ENCODE measurements around the gene DNAJA3. TPM values are rescaled to one million over a fixed set of nuclear protein-coding genes. Genes with fewer than 3 reads are reported as not detected.

DNAJA3 gene
- total RNA-seq, 6 experiments from 2014 or later, result 36.4 to 110 (median 49.0) TPM

- WGBS (ENCODE audit: insufficient coverage, low coverage, low lambda C conversion rate, missing lambda C conversion rate), result 82% methylated on average over 6 of the region's 9 CpGs
Observed at GRCh38 chr16:4431023-4431422, 5.4 kb downstream of the DNAJA3 start.

GRCh38 chr16:4433228-4433627 lies 7.6 kb downstream of the DNAJA3 start:
- H3K27ac ChIP-seq, result no peak overlapping the region
- H3K36me3 ChIP-seq, result peaks cover 8 to 42% (median 22%) of the 10 kb centered on the region in 4 donors
- H3K27me3 ChIP-seq, result no peaks in the 10 kb centered on the region
- H3K4me3 ChIP-seq, result no peak overlapping the region
- ATAC-seq (no peak), DNase-seq (no peak)
- TF ChIP-seq POLR2A (IDR thresholded peaks at IDR 0.05), result no peak
- TF ChIP-seq CTCF (IDR thresholded peaks at IDR 0.05), result no peak
- WGBS (ENCODE audit: insufficient coverage, low coverage, low lambda C conversion rate, missing lambda C conversion rate), result 86% methylated on average over 4 of the region's 4 CpGs
- intact Hi-C loops (cut with DNase I), result no loop called here
- no peaks in the 10 kb centered on the region for H3K9me3 ChIP-seq
- no peaks in the 10 kb centered on the region for H3K4me1 ChIP-seq

More at GRCh38 chr16:4431023-4431422, 5.4 kb downstream of the DNAJA3 start:
- TF ChIP-seq POLR2A (IDR thresholded peaks at IDR 0.05), result no peak
- no peak for TF ChIP-seq CTCF (IDR thresholded peaks at IDR 0.05)
- DNase-seq (no peak), ATAC-seq (no peak)
- Histone ChIP-seq H3K4me1 (peaks cover 0 to 13% (median 7%) of the 10 kb centered on the region in 4 donors), H3K9me3 (no peaks in the 10 kb centered on the region), H3K27ac (no peak overlapping the region), H3K4me3 (no peak overlapping the region), H3K27me3 (no peaks in the 10 kb centered on the region), H3K36me3 (peaks cover 0 to 21% (median 7%) of the 10 kb centered on the region in 4 donors)
- intact Hi-C loops (cut with DNase I), result no loop called here

DNA sequence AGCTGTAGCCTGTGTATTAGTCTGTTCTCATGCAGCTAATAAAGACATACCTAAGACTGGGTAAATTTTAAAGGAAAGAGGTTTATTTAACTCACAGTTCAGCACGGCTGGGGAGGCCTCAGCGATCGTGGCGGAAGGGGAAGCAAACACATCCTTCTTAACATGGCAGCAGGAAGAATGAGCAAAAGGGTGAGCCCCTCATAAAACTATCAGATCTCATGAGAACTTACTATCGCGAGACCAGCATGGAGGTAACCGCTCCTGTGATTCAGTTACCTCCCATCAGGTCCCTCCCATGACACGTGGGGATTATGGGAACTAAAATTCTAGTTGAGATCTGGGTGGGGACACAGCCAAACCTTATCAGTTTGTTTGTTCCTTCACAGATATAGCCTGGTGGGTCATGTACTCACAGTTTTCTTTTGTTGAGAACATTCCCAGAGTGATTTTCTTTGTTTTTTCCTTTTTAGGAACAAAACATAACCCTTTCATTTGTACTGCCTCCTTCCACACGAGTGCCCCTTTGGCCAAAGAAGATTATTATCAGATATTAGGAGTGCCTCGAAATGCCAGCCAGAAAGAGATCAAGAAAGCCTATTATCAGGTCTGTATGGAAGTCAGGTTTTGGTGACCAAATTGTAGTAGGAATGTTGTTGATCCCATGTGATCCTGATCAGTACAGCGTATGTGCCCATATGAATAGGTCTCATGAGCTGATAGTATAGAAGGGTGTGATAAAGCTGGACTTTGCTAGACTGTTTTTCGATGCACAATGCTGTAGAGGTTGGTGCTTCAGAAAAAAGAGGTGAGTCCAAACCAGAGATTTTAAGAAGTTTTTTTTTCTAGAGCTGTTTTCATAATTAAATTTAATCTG lies 8.5 kb downstream of the DNAJA3 start:
- TF ChIP-seq CTCF (IDR thresholded peaks at IDR 0.05) (no peak), POLR2A (IDR thresholded peaks at IDR 0.05) (no peak)
- no peaks in the 10 kb centered on the region for H3K27me3 ChIP-seq
- intact Hi-C loops (cut with DNase I), result no loop called here
- H3K36me3 ChIP-seq, result peaks cover 8 to 51% (median 26%) of the 10 kb centered on the region in 4 donors
- ATAC-seq (peak; percentile 35 to 76 (median 58)), DNase-seq (no peak)
- H3K9me3 ChIP-seq, result no peaks in the 10 kb centered on the region
- no peak overlapping the region for H3K4me3 ChIP-seq
- 77% methylated on average over 9 of the region's 12 CpGs for WGBS (ENCODE audit: insufficient coverage, low coverage, low lambda C conversion rate, missing lambda C conversion rate)
- H3K27ac ChIP-seq, result no peak overlapping the region
- no peaks in the 10 kb centered on the region for H3K4me1 ChIP-seq

- intact Hi-C loops (cut with DNase I), result no loop called here
- no peaks in the 10 kb centered on the region for H3K9me3 ChIP-seq
Observed at GRCh38 chr16:4435337-4436067, 9.8 kb downstream of the DNAJA3 start.

More at GRCh38 chr16:4435337-4436067, 9.8 kb downstream of the DNAJA3 start:
- H3K4me1 ChIP-seq, result no peaks in the 10 kb centered on the region
- H3K27me3 ChIP-seq, result no peaks in the 10 kb centered on the region
- no peak overlapping the region for H3K27ac ChIP-seq
- H3K4me3 ChIP-seq, result no peak overlapping the region
- ATAC-seq (no peak), DNase-seq (no peak)
- 83% methylated on average over 8 of the region's 8 CpGs for WGBS (ENCODE audit: insufficient coverage, low coverage, low lambda C conversion rate, missing lambda C conversion rate)
- peaks cover 8 to 64% (median 32%) of the 10 kb centered on the region in 4 donors for H3K36me3 ChIP-seq
- TF ChIP-seq POLR2A (IDR thresholded peaks at IDR 0.05) (no peak), CTCF (IDR thresholded peaks at IDR 0.05) (no peak)

Data from right lobe of liver (tissue), 6 donors.